Hematopoietic multipotent progenitor cell (in vitro differentiated cells): ENCODE results near the gene MORN5. TPM values are rescaled to one million over a fixed set of nuclear protein-coding genes. Genes with fewer than 3 reads are reported as not detected.
A peak's percentile ranks its signal among the peaks of the same experiment; 100 is the strongest.

ENCODE experiments used
- DNase-seq, 3 donors: peaks; one replicate each; pipeline ENCODE4 v3.0.0-alpha.2; 2011 to 2015; ENCODE audit warnings: low read depth in 2 of 3, low spot score in 2 of 3
- total RNA-seq: library from RNA; depleted of rRNA; stranded (reverse); fragments of >200 nt; gene quantifications from one replicate; pipeline ENCODE4 v1.2.3, GENCODE V29; 2012

MORN5 gene
- total RNA-seq, 1 donor = 0.27 TPM

DNA sequence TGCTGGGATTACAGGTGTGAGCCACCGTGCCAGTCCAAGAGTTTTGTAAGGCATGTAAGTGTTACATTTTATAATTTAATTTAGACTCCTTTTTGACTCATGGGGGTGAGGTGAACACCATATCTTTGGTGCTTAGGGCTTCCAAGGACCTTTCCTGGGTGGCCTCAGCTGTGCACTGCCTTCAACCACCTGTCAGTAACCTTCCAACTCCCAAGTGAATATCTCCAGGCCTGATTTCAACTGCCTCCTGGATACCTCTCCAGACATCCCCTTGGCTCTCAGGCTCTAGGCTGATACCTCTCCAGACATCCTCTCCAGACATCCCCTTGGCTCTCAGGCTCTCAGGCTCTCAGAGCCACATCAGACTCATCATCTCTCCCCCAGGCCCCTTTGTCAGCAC lies 35.7 kb upstream of the MORN5 start:
- no peak for DNase-seq

DNA sequence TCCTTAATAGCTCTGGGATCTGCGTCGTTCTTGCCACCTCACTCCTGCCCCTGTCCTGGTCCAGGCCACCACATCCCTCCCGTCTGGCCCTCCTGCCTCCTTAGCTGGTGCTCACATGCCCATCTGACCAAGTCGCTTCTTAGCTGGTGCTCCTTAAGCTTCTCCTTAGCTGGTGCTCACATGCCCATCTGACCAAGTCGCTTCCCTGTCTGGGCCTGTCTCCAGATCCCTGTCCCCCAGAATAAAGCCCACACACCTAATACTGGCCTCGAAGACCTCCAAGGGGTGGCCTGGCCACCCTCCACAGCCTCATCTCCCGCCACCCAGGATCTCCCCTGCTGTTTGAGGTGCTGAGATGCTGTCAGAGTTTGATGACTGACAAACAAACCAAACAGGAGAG lies 35.2 kb upstream of the MORN5 start:
- no peak for DNase-seq

DNA sequence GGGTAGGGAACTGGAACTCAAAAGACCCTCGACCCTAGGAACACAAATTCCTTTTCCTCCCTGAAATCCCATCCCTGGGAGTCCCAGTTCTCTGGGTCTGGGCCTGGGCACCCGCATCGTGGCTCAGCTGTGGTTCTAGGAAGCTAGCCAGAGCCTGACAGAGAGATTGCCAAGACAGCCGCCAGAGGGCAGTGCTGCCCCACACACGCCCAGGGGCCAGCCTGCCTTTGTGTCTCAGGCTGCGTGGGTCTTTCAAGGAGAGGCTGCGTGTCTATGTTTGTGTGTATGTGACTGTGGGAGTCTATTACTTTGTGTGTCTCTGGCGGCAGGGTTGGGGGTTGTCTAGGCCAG lies 34.6 kb upstream of the MORN5 start:
- DNase-seq = peak; percentile 52 to 87 (median 77)

DNA sequence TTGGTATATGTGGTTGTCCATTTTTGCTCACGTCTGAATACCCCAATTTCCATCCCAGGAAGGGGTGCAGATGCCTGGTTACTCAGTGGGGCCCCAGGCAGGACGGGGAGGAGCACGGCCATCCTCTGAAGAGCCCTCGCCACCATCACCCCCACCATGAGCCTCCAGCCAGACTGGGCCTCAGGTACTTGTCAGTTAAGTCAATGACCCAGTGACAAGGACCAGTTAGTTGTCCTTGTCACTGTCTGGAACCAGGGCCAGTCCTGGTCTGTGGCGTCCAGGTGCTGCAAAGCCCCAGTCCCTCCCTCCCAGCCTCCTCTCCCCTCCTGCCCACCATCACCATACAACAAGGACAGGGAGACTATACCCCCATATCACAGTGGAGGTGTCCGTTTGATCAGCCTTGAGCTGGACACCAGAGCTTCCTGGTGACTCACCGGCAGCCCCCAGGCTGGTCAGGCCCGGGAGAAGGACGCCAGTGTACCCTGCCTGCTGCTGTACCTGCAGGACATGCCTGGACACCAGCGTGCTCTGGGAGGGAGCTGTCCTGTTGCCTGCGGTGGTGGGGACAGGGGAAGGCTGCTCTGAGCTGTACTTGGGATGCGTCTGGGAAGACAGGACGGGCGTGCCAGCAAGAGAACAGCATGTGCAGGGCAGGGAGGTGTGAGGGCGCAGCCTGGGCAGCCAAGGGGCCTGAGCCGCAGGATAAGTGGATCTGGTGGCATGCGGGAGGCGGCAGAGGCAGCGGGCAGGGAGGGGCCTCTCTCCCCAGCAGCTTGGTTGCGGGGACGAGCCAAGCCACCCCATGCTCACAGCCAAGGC lies 34.0 kb upstream of the MORN5 start:
- DNase-seq = no peak

DNA sequence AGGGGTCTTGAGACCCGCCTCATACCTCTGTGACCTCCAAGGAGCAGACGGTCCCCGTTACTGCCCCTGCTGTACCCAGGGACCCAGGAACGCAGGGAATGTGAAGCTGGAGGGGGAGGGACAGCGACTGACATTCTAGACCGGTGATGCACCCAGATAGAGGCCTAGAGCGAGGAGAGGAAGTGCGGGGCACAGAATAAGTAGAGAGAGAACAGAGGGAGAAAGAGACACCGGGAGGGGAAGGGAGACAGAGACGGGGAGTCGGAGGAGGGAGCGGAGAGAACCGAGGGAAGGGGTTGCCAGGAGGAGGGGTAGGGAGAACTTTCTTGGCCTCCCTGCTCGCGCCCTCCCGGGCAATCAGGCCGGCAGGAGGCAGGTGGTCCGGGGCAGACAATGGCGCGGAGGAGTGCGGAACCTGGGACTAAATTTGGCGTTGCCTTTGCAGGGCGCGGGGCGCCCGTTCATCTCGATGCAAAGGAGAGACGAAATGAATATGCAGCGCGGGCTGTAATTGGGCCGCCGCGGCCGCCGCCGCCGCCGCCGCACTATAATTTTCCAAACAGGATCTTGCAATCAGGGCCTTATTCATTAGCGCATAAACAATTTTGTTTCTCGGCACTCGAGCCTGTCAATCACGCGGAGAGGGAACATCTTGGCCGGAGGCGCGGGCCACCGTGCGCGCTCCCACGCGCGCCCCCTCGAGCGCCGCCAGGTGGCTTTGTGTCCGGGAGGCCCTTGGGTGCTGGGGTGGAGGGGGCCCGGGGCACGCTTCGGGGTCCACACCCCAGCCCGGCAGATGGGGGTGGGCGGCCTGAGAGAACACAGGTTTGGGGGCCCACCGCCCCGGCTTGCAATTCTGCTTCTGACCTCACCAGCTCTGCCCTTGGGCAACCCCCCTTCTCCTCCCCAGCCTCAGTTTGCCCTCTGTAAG lies 33.1 kb upstream of the MORN5 start:
- peak in 1 of 3 donors; percentile 29 for DNase-seq

DNA sequence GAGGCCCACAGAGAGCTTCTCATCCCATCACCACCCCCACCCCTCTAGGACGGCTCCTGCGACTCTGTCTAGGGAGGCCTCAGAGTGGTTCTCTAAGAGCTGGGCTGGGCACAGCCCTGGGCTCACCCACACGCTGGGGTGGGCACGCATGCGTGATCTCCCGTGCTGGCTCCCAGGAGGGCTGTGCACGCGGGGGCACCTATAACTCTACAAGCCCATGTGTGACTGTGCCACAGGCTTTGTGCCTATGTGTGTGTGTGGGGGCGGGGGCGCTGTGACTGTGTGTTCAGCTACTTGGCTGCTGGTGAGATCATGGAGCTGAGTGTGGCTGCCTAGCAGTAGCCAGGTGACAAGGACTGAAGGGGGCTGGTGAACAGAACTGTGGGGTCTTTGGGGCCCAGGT lies 32.3 kb upstream of the MORN5 start:
- DNase-seq = no peak

DNA sequence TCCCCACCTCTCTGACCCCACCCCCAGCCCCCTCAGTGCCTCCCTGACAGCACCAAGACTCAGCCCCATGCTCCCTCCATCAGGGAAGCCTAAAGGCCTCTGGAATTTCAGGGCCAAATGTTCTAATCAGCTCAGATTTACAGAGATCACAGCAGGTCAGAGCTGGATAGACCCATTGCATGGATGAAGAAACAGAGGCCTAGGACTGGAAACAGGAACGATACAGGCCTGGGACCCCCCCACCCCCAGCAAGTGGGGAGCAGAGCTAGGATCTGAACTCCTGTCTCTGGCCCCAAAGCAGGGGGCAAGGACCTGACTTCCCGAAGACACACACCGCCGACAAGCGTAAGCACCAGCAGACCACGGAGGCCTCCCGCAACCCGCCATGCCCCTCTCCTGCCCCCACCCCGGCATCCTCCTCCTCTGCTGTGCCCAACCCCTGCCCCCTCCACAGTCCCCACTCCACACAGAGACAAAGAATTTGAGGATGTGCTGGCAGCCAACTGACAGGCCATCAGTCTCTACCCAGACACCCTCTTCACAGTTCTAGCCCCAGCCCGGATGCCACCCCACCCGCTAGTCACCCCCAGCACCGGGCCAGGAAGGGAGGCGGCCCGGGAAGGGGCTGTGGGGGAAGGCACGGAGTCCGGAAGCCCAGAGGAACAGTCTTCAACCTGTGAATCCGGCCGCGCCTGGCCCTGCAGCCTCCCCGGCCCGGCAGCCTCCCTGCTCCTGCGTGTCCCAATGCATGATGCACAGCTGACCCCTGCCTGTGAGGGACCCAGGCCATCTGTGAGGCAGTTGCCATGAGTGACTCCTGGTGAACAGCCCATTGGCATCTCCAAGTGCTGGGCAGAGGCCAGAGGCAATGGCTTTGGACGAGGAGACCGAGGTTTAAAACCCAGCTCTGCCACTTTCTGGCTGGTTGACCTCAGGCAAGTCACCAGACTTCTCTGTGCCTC lies 31.4 kb upstream of the MORN5 start:
- peak in 1 of 3 donors; percentile 15 for DNase-seq

DNA sequence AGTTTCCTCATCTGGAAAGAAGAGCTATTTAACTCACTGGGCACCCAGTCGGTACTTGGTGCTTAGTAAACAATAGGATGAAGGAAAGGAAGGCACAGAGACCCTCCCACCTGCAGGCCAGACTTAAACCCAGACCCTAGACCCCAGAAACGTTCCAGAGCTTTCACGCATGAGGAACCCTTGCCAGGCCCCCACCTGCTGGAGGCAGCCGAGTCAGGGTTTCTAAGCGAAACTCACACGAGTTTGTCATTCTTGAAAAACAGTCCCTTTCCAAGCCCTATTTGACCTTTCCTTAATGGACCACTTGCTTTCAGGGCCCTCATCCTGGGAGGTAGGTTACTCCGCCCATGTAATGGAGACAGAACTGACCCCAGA lies 30.8 kb upstream of the MORN5 start:
- DNase-seq = no peak

DNA sequence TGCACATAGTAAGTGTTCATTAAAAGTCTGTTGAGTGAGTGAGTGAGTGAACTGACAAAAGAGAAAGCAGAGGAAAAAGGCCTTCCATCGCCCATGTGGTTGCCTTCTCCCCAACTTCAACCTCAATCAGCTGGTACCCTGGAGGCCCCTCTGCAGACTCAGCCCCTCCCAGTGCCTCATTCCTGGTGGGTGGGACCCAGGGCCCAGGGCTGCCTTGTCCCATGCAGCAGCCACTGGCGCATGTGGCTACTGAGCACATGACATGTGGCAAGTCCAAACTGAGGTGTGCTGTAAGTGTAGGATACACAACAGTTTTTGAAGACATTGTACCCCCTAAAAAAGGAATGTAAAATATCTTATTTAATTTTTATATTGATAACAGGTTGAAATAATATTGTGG lies 29.7 kb upstream of the MORN5 start:
- no peak for DNase-seq

DNA sequence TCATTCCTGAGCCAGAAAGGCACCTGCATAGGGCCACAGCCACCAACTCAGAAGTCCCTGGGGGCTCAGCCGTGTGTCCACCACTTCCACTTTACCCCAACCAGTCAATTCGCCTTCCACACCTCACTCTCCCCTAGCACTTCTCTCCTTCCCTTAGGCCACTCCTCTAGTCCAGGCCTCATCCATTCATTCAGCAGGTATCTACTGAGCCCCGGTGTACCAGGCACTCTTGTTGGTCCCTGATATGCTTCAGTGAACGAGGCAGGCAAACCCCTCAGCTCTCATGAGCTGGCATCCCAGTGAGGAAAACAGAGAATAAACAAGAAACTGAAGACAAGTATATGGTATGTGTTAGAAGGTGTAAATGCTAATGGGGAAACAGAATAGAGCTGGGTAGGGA lies 28.9 kb upstream of the MORN5 start:
- DNase-seq = no peak

DNA sequence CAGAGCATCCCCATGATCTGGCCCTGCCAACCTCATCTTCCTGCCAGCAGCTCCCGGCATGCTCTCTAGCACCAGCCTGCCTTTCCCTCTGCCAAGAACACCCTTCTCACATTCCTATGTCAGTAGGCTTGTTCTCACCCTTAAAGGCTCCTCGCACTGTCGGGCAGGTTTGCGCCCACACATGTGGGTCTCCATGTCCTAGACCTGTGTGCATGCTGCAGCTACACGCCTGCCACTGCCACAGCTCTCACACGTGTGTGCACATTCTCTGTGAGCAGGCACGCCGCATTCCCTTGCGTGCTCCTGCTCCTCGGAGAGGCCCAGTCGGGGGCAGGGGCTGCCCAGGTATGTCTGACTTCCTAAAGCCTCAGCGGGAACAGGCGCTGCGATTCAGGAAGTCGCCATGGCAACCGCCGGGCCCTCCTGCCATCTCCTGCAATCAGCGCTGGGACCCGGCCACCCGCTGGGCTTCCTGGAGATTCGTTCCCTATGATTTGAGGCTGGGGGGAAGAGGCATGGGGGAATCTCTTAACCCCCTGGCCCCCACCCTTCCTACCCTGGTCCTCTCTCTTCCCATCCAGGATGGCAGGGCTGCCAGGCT lies 28.2 kb upstream of the MORN5 start:
- no peak for DNase-seq

DNA sequence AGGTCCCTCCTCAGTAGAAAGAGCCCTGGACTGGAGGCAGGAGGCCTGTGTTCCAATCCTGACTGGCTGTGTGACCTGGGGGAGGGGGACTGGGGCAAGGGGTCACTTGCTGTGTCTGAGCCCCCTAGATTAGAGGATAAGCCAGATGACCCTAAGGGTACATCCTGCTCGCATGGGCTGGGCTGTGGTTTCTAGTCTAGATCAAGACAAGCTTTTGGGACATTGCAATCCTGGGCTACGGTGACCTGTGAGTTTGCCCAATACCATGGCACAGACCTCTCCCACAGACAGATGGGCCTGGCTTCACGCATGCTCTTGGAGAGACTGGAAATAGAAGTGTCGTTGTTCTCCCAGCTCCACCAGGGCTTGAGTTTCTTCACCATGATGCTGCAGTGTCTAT lies 27.2 kb upstream of the MORN5 start:
- DNase-seq = no peak

DNA sequence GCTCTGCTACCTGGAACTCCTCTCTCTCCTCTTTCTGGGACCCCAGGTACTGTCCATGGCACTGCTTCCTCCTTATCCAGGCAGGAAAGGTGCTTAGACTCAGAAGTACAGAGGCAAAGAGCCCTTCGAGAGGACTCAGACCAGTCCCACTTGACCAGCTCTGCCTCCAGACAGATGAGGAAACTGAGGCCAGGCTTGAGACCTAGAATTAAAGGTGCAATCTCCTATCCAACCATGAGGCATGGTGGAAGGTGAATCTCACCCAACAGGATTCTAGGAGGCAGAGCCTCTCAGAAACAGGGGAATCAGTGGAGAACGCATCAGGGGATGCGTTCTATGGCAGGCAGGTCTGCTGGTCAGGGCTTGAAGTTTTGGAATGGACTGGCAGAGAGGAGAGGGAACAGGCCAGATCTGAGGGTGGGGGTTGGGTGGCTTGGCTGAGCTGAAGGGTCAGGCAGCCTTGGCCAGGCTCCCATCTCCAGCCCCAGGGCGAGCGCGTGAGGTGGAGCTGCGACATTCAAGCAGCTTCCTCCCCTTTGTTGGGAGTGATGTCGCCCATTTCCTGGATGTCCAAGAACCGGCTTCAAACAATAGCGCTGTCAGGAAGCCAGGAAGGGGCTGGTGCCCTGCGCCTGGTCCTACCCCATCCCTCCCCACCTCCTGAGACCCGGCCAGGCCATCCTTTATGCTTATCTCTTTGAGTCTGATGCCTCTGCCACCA lies 26.3 kb upstream of the MORN5 start:
- DNase-seq = no peak

DNA sequence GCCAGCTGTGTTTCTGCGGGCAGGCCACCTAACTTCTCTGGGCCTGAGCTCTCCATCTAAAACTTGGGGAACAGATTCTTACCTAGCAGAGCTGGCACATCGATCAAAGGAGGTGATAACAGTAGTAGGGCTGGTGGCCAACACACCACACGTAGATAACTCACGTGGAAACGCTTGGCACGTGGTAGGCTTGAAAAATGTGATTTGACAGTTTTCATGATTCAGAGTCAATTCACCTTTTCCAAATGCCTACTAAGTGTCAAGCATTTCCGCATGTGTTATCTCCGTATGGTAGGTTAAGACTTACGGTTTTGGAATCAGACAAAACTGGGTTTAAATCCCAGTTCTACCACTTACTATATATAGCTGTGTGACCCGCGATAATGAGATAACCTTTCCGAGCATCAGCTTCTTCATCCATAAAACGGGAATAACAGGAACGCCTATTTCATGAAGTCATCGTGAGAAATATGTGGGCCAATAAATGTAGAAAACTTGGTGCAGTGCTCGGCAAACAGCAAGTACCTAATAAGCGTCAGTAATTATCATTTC lies 25.6 kb upstream of the MORN5 start:
- DNase-seq = no peak

DNA sequence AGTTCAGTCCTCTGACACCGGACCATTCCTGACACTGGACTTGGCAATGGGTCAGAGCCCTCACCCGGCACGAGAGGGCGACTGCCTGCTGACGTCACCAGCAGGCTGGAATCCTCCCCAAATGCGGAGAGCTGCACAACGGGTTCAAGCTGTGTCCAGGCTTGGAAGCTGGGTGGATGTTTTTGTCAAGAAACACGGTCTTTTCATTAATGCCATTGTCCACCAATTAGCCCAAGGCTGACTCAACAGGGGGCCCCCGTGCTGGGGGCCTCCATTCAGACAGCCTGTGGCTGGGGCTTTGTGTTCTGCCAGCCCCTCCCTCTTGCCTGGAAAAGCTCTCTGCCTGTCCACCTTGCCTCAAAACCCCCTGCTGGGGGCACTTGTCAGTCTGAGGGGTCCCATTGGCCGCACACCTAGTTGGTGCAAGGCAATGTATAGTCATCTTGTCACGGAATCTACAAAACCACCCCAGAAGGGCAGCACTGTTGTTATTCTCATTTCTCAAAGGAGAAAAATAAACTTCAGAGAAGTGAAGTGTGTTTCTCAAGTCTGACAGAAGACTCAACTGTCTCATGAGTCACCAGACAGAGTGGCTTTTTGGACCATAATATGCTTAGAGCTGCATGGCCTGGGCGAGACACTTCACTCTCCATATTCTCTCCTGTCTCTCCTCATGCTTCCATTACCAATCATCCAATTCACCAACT lies 24.7 kb upstream of the MORN5 start:
- no peak for DNase-seq

DNA sequence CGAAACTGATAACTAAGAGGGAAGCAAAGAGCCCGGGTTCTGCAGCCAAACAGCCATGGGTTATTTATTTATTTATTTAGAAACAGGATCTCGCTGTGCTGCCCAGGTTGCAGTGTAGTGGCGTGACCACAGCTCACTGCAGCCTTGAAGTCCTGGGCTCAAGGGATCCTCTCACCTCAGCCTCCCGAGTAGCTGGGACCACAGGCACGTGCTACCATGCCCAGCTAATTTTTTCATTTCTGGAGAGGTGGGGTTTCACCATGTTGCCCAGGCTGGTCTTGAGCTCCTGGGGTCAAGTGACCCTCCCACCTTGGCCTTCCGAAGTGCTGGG lies 24.2 kb upstream of the MORN5 start:
- DNase-seq = no peak

DNA sequence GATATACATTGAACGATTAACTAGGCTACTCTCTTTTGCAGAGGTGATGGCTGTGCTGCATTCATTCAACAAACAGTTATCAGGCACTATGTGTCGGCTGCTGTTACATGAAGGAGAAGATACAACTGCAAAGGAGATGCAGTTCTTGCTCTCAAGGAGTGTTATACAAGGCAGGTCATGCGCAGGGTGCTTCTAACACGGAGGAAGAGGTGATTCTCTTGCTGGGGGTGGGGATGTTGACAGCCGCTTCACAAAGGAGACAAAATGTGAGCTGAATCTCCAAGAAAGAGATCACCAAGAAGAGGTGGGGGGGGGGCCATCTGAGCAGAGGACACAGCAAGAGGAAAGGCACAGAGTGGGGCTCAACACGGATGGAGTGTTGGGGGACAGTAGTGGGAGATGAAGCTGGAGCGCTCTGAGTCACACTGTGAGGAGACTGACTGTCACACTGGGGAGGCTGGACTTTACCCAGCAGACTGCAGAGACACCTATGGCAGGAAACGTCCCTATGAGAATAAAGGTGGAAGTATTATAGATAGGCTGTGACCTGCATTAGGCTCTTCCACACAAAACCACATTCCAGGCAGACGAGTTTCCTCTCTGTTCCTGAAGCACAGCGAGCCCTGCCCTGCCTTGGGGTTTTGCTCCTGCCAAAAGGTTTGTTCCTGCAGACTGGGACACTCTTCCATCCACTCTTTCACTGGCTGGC lies 21.0 kb upstream of the MORN5 start:
- DNase-seq = no peak
